HG03097 (cell line): Measurements from ENCODE around the gene C16orf96.

Experiments
- ATAC-seq: cut with Tn5 transposase; IDR thresholded peaks from one replicate; pipeline ENCODE4 v1.9.1; 2021; ENCODE audit not compliant: unreplicated experiment, low FRiP score

Gene C16orf96

GRCh38 chr16:4641306-4641687, 85.2 kb downstream of the C16orf96 start:
- ATAC-seq, result no peak

- ATAC-seq, result no peak
Measured at GRCh38 chr16:4641895-4642294, 85.8 kb downstream of the C16orf96 start.

GRCh38 chr16:4646773-4647643, 90.9 kb downstream of the C16orf96 start:
- no peak for ATAC-seq

GRCh38 chr16:4647644-4647980, 91.5 kb downstream of the C16orf96 start:
- ATAC-seq, result no peak

- no peak for ATAC-seq
Measured at GRCh38 chr16:4648917-4649316, 92.8 kb downstream of the C16orf96 start.

GRCh38 chr16:4649744-4650442, 93.8 kb downstream of the C16orf96 start:
- ATAC-seq, result no peak
